ENCODE measurements around the gene LAMA3. TPM values are rescaled to one million over a fixed set of nuclear protein-coding genes. Genes with fewer than 3 reads are reported as not detected.
"Not testable (repeated sequence)": the region's sequence is repeated elsewhere in the genome, so short reads cannot be mapped to it uniquely, and the experiment has no call there.

Gene LAMA3
- total RNA-seq, 1 donor from 2014 or later, result 4.1 TPM

GRCh38 chr18:23721696-23722480 lies 32.6 kb downstream of the LAMA3 start:
- no peak for ATAC-seq
- intact Hi-C loops (cut with DNase I), result no loop called here

GRCh38 chr18:23722646-23723045 lies 33.4 kb downstream of the LAMA3 start:
- DNase-seq (ENCODE audit: missing footprints), result no peak
- intact Hi-C loops (cut with DNase I), result no loop called here
- no peak for ATAC-seq

More at GRCh38 chr18:23721696-23722480, 32.6 kb downstream of the LAMA3 start:
- no peak for DNase-seq (ENCODE audit: missing footprints)

- DNase-seq (ENCODE audit: missing footprints) (no peak), ATAC-seq (no peak)
- intact Hi-C loops (cut with DNase I), result no loop called here
These were observed 33.9 kb downstream of the LAMA3 start for GRCh38 chr18:23723121-23723520.

- DNase-seq (ENCODE audit: missing footprints) (no peak), ATAC-seq (no peak)
- intact Hi-C loops (cut with DNase I), result no loop called here
These were observed 35.4 kb downstream of the LAMA3 start for GRCh38 chr18:23724681-23725080.

- ATAC-seq, result no peak
- intact Hi-C loops (cut with DNase I), result no loop called here
These were observed 36.1 kb downstream of the LAMA3 start for GRCh38 chr18:23725351-23725750.

GRCh38 chr18:23725827-23726661 lies 36.8 kb downstream of the LAMA3 start:
- ATAC-seq, result no peak
- DNase-seq (ENCODE audit: missing footprints), result peak; percentile 63
- intact Hi-C loops (cut with DNase I), result no loop called here

More at GRCh38 chr18:23725351-23725750, 36.1 kb downstream of the LAMA3 start:
- no peak for DNase-seq (ENCODE audit: missing footprints)

- DNase-seq (ENCODE audit: missing footprints) (no peak), ATAC-seq (no peak)
- intact Hi-C loops (cut with DNase I), result no loop called here
These were observed 38.6 kb downstream of the LAMA3 start for GRCh38 chr18:23727707-23728493.

GRCh38 chr18:23730857-23731256 lies 41.6 kb downstream of the LAMA3 start:
- DNase-seq (ENCODE audit: missing footprints) (no peak), ATAC-seq (no peak)
- intact Hi-C loops (cut with DNase I), result no loop called here

- DNase-seq (ENCODE audit: missing footprints), result no peak
- intact Hi-C loops (cut with DNase I), result no loop called here
These were observed 42.6 kb downstream of the LAMA3 start for GRCh38 chr18:23731861-23732260.

GRCh38 chr18:23732439-23732838 lies 43.2 kb downstream of the LAMA3 start:
- ATAC-seq (no peak), DNase-seq (ENCODE audit: missing footprints) (no peak)
- intact Hi-C loops (cut with DNase I), result no loop called here

More at GRCh38 chr18:23731861-23732260, 42.6 kb downstream of the LAMA3 start:
- no peak for ATAC-seq

GRCh38 chr18:23733265-23733664 lies 44.0 kb downstream of the LAMA3 start:
- ATAC-seq; intact Hi-C loops (cut with DNase I); DNase-seq (ENCODE audit: missing footprints): not testable (repeated sequence)

- DNase-seq (ENCODE audit: missing footprints), result no peak
- intact Hi-C loops (cut with DNase I), result no loop called here
- no peak for ATAC-seq
These were observed 44.6 kb downstream of the LAMA3 start for GRCh38 chr18:23733895-23734294.

GRCh38 chr18:23735021-23735464 lies 45.8 kb downstream of the LAMA3 start:
- ATAC-seq, result no peak
- no peak for DNase-seq (ENCODE audit: missing footprints)
- intact Hi-C loops (cut with DNase I), result no loop called here

- intact Hi-C loops (cut with DNase I), result no loop called here
- ATAC-seq, result no peak
- DNase-seq (ENCODE audit: missing footprints), result no peak
These were observed 48.3 kb downstream of the LAMA3 start for GRCh38 chr18:23737578-23737977.

- DNase-seq (ENCODE audit: missing footprints) (no peak), ATAC-seq (no peak)
- intact Hi-C loops (cut with DNase I), result no loop called here
These were observed 48.9 kb downstream of the LAMA3 start for GRCh38 chr18:23738151-23738550.

- DNase-seq (ENCODE audit: missing footprints), result no peak
- intact Hi-C loops (cut with DNase I), result no loop called here
- no peak for ATAC-seq
These were observed 49.3 kb downstream of the LAMA3 start for GRCh38 chr18:23738575-23738974.

- intact Hi-C loops (cut with DNase I), result no loop called here
- ATAC-seq (peak; percentile 35), DNase-seq (ENCODE audit: missing footprints) (no peak)
These were observed 51.0 kb downstream of the LAMA3 start for GRCh38 chr18:23740105-23740830.

GRCh38 chr18:23741967-23742366 lies 52.7 kb downstream of the LAMA3 start:
- ATAC-seq; intact Hi-C loops (cut with DNase I); DNase-seq (ENCODE audit: missing footprints): not testable (repeated sequence)
